GM21717 (cell line): ENCODE results near the gene S1PR3.

Source experiments
- ATAC-seq: cut with Tn5 transposase; IDR thresholded peaks from one replicate; pipeline ENCODE4 v1.9.1; 2021; ENCODE audit warnings: mild to moderate bottlenecking, moderate library complexity; ENCODE audit not compliant: unreplicated experiment

Gene S1PR3

DNA sequence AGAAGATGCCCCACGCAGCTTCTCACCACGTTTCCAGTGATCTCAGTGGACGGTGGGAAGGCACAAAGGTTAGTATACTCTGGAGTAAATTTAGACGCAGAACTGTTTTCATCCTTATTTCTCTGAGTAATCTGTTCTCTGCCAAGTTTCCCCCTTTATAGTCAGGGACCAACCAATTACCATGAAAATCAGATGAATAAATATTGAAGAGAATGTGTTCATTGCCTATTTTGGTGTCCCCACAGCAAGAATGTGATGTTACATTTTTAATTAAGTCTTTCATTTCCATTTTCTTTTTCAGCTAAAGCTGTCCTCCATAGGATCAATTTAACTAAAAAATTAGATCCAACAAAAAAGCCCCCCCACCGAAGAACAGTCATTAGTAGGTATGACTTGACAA is 41.4 kb downstream of the S1PR3 start:
- ATAC-seq, result no peak

DNA sequence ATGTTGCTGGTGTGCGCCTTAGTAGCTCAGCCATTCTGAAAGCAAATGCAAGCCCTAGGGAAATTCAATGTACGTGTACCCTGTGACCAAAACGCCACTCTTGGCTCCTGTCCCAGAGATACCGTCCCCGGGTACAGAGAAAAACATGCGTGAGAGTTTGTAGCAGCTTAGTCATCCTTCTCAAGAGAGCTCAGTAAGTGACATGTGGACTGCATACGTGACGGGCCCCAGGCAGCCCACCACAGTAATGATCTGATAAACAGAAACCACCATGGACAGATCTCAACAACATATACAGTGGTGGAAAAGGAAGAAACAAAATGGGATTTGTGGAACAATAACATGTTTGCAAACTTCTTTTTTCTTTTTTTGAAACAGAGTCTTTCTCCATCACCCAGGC is 45.1 kb downstream of the S1PR3 start:
- no peak for ATAC-seq

DNA sequence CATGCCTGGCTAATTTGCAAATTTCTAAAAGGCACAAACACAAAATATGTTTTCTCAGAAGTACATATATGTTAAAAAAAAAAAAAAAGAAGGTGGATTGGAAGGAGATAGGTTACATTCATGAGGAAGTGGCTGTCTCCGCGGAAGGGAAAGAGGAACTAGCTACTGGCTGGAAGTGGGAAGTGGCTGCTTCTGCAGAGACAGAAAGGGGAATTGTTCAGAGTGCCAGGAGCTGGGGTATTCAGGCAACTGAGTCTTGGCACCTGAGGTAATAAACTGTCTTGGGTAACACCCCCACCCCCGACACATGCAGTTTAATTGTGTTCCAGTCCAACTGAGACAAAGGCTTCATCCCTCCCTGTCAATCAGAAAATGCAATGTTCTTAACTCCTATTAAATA is 45.6 kb downstream of the S1PR3 start:
- no peak for ATAC-seq

DNA sequence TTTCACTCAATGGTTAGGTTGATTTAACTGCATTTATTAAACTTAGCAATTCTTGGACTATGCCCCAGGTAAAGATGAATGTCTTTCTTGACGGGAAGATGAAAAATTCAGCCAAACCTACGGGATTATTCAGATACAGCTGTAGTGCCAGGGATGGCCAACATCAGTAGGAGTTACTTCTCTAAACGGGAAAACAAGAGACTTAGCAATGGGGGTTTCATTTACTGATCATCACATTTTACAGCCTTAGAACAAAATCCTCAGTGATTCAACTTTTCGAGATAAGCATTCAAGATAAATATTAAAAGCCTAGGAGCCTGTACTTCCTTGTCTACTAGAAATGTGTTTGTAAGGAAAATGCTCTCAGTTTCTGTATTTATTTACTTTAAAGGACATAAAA is 46.1 kb downstream of the S1PR3 start:
- ATAC-seq, result no peak

DNA sequence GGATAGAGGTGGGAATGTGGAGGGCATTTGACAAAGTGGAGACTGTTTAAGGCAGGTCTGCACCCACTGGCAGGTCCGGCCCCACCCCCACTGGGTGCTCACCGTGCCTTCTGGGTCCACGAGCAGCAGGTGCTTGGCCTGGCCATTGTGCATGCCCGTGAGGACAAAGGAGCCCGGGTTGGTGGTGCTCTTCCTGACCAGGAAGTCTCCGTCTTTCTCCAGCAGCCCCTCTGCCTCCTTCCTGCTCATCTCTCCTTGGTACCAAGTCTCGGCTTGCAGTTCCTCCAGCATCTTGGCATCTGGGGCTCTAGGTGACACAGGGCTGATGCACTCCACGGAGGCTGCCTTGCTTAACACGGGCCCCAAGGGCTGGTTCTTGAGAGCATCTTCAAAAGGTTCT is 46.6 kb downstream of the S1PR3 start:
- no peak for ATAC-seq

DNA sequence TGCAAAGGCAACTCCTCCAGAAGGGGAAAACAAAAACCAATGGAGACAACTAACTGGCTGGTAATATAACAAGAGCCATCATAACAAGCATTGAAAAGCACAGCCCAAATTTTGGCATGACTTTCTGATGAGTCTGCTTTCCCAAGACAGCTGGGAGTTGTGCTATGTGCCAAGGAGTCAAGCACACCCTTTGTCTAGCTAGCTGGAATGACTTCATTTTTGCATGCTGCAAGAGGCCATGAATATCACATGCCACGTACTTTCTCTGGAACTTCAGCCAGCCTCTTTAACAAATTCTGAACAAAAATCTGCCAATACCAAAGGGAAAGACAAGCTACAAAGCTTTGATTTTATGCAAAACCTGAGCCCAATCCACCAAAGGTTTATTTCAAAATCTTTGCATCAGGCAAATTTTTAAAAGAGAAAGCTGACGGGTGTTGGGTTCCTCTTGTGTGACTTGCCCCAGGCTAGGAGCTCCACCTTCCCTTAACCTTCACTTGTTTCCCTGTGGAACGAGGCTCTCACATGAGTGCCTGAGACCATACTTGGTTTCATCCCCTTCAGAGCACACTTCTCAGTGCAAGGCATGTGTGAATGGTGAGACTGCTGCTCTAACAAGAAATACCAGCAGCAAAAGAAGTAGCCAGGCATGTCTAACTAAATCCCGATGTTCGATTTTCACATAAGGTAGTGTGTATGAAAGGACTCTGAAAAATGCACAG is 47.3 kb downstream of the S1PR3 start:
- no peak for ATAC-seq

DNA sequence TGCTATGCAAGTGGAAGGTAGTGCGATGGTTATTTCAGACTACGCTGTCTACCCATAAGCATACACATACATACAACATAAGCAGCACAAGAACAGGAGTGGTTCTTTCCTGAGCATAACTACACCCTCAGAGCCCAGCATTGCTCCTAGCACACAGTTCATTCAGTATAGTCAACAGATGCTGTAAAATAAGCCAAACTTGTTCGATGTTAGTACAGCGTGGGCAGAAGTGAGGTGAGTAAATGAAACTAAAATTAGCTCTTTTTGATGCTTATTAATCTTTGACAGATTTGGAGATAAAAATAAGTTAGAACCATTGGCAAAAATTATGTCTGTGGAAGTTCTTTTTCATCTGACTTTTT is 47.8 kb downstream of the S1PR3 start:
- no peak for ATAC-seq

DNA sequence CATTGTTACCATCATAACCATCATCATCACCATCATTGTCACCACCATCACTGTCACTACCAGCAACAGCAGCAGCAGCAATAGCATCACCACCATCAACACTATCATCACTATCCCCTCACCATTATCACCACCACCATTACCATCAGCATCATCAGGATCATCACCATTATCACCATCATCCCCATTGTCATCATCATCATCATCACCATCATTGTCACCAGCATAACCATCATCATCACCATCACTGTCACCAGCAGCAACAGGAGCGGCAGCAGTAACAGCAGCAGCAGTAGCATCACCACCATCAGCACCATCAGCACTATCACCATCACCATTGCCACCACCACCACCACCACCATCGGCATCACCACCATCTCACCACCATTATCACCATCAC is 48.4 kb downstream of the S1PR3 start:
- no peak for ATAC-seq

DNA sequence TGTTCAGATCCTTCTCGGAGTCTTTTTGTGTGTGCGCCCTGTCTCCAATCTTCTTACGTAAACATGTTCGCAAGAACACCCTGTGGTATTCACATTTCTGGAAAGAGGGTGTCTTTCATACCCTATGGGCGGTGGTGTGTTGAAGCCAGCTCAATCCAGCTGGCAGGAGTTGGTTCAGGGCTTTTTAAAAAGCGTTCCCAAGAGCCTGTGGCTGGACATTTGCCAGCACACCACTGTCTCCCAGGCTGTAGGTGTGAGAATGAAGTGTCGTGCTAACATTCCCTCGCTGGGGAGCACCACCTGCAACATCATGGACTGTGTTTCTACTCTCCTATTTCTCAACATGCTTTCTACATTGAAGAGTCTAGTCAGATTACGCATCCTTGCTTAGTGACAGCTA is 51.7 kb downstream of the S1PR3 start:
- ATAC-seq, result no peak

DNA sequence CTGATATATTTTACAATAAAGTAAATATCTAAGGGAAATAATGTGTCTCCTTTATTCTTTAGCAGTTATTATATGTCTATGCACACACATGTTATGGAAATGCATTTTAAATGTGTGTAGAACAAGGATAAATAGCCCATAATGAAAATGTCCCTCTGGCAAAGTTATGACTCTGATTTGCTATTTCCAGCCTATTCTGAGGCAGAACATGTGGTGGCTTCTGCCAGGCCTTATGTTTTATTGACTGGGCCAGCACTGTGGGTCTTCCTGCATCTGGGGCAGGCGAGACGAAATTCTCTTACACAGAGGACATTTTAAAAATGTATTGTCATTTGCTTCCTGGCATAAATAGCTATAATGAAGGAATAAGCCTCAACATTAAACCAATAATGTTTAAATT is 52.8 kb downstream of the S1PR3 start:
- ATAC-seq, result no peak

DNA sequence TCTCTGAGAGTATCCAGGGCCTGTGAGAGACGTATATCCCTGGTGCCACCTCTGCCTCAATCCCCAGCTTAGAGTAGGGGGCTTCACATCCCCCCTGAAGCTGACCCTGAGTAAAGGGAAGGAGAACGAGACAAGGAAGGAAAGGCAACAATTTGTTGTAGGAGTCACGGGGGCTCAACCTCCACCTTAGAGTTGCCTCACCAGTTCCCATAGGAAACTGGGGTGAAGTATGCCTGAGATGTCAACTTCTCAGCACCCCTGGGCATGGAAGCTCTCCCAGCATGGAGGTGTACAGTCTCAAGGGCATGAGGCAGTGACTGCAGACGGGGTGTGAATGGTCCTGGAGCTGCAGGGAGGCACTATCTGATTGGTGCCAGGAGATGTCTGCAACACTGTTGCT is 53.6 kb downstream of the S1PR3 start:
- no peak for ATAC-seq

DNA sequence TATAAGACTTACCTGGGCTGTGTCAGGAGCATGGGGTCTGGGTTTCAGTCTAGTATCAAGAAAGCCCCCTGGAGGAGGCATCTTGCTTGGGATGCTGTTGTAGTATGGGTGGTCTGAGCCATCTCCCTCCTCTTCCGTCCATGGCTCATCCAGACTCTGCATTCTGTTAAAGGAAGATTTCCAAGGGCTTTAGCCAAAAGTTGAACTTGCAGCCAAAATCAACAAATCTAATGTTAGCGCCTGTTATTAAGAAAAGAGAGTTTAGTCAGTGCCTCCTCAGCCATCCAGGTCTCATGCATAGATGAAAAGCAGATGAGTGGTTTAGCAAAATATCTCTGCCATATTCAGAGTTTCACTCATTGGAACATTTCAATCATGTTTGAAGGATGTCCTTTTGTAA is 55.6 kb downstream of the S1PR3 start:
- ATAC-seq, result no peak

DNA sequence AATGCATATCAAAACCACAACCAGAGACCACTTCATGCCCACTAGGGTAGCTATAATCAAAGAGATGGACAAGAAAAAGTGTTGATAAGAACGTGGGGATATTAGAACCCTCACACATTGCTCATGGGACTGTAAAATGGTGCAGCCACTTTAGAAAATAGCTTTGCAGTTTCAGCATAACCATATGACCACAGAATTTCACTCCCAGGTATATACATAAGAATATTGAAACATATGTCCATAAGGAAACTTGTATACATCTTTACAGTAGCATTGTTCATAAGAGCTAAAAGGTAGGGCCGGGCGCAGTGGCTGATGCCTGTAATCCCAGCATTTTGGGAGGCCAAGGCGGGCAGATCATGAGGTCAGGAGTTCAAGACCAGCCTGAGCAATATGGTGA is 56.4 kb downstream of the S1PR3 start:
- no peak for ATAC-seq

DNA sequence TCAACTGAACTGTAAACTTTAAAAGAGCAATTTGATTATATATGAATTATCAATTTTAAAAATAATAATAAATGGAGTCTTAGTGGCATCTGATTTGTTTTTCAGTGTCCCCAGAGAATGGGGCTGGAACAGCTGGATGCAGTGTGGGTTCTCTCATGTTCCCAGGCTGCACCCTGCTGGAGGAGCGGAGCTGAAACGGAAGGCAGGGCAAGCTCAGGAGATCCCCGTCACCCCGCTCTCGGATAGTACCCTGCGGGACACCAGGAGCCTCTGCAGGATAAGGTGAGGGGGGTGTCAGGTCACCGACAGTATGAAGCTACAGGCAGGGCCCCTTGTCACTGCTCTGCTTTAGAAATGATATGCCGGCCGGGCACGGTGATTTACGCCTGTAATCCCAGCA is 57.3 kb downstream of the S1PR3 start:
- no peak for ATAC-seq

DNA sequence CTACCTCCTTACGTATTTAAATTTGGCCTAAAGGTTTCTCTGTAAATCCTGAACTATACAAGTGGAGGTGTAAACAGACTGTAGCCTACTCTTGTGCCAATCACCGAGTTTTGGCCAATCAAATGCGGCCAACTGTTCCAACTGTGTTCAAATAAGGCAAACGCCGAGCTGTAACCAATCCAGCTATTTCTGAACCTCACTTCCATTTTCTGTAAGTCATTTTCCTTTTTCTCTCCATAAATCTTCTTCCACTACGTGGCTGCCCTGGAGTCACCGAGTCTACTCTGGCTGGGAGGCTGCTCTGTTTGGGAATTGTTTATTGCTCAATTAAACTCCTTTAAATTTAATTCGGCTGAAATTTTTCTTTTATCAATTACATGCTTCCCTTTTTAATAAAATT is 58.4 kb downstream of the S1PR3 start:
- no peak for ATAC-seq

DNA sequence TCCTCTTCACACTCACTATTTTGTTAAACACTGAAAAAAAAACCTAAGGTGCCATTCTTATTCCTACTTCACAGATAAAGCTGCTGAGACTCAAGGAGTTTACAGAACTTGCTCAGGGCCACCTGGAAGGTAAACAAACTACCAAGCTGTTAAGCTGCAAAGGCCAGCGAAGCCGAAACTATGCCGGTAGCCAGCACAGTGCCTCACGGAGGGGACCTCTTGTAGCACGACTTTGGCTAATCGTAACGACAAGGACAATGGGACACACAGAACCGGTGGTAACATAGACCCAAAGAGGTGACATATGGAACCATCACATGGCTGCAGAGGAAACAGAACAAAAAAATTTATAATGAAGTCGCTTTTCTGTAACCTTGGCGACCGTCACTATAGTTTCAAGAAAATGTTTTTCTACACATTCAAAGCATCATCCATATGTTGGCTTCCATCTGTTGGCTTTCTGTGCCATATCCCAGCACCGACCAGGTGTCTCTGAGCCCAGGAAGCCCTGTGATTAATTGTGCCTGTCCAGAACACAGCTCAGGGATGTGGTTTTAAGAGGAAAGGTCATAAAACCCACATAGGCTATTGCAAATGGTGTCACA is 60.3 kb downstream of the S1PR3 start:
- no peak for ATAC-seq

DNA sequence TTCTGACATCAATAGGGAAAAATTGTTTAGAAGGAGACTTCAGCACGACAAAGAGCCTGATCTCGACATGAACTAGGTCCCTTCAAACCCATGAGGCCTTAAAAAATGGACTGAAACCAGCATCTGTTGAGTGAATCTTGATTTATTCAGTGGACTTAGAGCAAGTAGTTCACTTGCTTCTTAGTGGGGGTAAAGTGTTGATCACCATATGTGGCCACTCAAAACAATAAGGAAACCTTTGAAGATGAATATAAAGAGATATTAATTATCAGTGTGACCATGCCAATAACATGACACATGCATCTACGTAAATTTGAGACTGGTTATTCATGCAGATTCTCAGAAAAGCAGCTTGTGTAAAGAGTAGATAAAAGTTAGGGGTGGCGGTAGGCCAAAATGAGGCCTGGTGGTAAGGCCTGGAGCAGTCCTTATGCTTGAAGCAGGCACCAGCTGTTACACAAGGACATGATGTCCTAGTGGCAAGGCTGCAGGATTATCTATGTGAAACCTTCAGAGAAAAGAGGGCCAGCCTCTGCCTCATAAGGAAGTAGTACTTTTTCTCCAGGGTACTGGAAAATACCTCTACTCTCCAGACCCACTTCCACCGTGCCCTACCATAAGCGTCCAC is 61.3 kb downstream of the S1PR3 start:
- no peak for ATAC-seq

DNA sequence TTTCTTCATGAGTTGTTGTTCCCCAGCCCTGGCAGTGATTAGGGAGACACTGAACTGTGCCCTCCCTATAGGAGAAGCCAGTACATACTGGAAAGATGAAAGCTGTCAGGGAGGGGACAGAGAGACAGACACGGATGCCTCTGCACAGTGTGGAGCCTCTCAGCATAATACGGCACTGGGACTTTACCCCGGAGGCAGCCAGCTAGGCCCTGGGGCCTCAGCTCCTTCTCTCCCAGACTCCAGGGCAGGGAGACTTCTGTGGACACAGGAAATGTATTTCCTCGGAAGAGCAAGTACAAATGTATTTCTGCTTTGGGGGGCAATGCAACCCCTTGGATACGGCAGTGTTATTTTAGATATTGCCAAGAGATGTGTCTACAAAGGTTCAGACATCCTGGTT is 62.0 kb downstream of the S1PR3 start:
- ATAC-seq, result no peak
